GM12878 (cell line): ENCODE data around the gene UNC13D.

Experiments used
- MAX ChIP-seq: IDR thresholded peaks from 2 replicates; pipeline ENCODE4 v1.6.1; 2012; ENCODE audit warnings: low read depth, low read length, improper control_type of control experiment
- NFYB ChIP-seq: IDR thresholded peaks from 2 replicates; pipeline ENCODE4 v1.6.1; 2011; ENCODE audit warnings: low read depth, mild to moderate bottlenecking, low read length, improper control_type of control experiment, moderate library complexity; ENCODE audit not compliant: insufficient read depth
- SMC3 ChIP-seq: IDR thresholded peaks from 2 replicates; pipeline ENCODE4 v1.6.1; 2011; ENCODE audit warnings: low read length, improper control_type of control experiment, borderline replicate concordance
- SPI1 ChIP-seq: IDR thresholded peaks from 2 replicates; pipeline ENCODE4 v1.6.1; 2011; ENCODE audit warnings: low read depth, mild to moderate bottlenecking, low read length, moderate library complexity, borderline replicate concordance; ENCODE audit not compliant: insufficient read depth
- TCF7 ChIP-seq: IDR thresholded peaks from 2 replicates; pipeline ENCODE4 v1.6.1; 2014; ENCODE audit warnings: antibody characterized with exemption, borderline replicate concordance
- ZBTB11 ChIP-seq: fragments of 450-650 bp; formaldehyde crosslinking; IDR thresholded peaks from 2 replicates; pipeline ENCODE4 v1.5.0; 2022; ENCODE audit warnings: mild to moderate bottlenecking, missing genetic modification characterization
- ZBTB33 ChIP-seq: fragments of 450-650 bp; IDR thresholded peaks from 2 replicates; pipeline ENCODE4 v1.6.1; 2017; ENCODE audit warnings: mild to moderate bottlenecking
- TF ChIP-seq, protein P1 (sequence below), 3 experiments: IDR thresholded peaks in 2 of 3; conservative IDR thresholded peaks in 1 of 3; 2 replicates each; pipeline ENCODE4 v1.5.1; 2011; ENCODE audit warnings: low read depth in 3 of 3, low read length in 3 of 3, mild to moderate bottlenecking in 3 of 3, control low read depth in 2 of 3, moderate library complexity in 2 of 3, inconsistent platforms in 1 of 3, mixed read lengths in 1 of 3; ENCODE audit not compliant: control insufficient read depth in 2 of 3, insufficient read depth in 1 of 3; ENCODE audit errors: extremely low read depth in 1 of 3

- TF ChIP-seq, protein P1, sequence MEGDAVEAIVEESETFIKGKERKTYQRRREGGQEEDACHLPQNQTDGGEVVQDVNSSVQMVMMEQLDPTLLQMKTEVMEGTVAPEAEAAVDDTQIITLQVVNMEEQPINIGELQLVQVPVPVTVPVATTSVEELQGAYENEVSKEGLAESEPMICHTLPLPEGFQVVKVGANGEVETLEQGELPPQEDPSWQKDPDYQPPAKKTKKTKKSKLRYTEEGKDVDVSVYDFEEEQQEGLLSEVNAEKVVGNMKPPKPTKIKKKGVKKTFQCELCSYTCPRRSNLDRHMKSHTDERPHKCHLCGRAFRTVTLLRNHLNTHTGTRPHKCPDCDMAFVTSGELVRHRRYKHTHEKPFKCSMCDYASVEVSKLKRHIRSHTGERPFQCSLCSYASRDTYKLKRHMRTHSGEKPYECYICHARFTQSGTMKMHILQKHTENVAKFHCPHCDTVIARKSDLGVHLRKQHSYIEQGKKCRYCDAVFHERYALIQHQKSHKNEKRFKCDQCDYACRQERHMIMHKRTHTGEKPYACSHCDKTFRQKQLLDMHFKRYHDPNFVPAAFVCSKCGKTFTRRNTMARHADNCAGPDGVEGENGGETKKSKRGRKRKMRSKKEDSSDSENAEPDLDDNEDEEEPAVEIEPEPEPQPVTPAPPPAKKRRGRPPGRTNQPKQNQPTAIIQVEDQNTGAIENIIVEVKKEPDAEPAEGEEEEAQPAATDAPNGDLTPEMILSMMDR (IDR thresholded peaks at IDR 0.05 in 2 of 3, conservative IDR thresholded peaks at IDR 0.05 in 1 of 3; ENCODE audit: control insufficient read depth in 2 of 3, extremely low read depth in 1 of 3, insufficient read depth in 1 of 3, low read depth in 3 of 3, low read length in 3 of 3), result no peak
- TF ChIP-seq ZBTB33 (no peak), SPI1 (no peak), ZBTB11 (no peak), MAX (no peak), SMC3 (no peak), TCF7 (no peak), NFYB (no peak)
Observed at GRCh38 chr17:75815399-75815798, 28.8 kb downstream of the UNC13D start.
